T-cell (primary cell): ENCODE data around the gene KCNJ14. TPM values are rescaled to one million over a fixed set of nuclear protein-coding genes. Genes with fewer than 3 reads are reported as not detected.

Source experiments
- ATAC-seq, 4 experiments: fragments of 200-7000 bp in 3 of 4; fragments of 150-1000 bp in 1 of 4; cut with Tn5 transposase; replicated peaks in 1 of 4; 1 replicate in 3 of 4; 2 replicates in 1 of 4; pipeline ENCODE4 v1.10.0; 2021; ENCODE audit warnings: moderate library complexity in 3 of 4, mild to moderate bottlenecking in 2 of 4, moderate number of reproducible peaks in 1 of 4
- CTCF ChIA-PET, 2 donors: fragments of 300-600 bp; sonication (Branson Sonifier 250); formaldehyde crosslinking; loops; one replicate each; lab custom pipeline; 2022; ENCODE audit warnings: antibody characterized with exemption in 2 of 2; lab: Charles Lee
- POLR2A ChIA-PET, 2 donors: fragments of 300-600 bp; sonication (Branson Sonifier 250); formaldehyde crosslinking; loops; one replicate each; lab custom pipeline; 2022; ENCODE audit warnings: antibody characterized with exemption in 2 of 2; lab: Charles Lee
- DNase-seq, 35 experiments: peaks; one replicate each; pipeline versions ENCODE4 v3.0.0 to v3.0.0-alpha.2; 2013 to 2023
- H3K27ac ChIP-seq: one replicate; pipeline ENCODE4 v1.5.1; 2013; ENCODE audit warnings: low read length
- H3K27me3 ChIP-seq, 2 experiments: replicated peaks in 1 of 2; 1 replicate in 1 of 2; 2 replicates in 1 of 2; pipeline versions ENCODE4 v1.6.1 to v1.7.0; 2013; ENCODE audit warnings: low read length in 1 of 2, mixed read lengths in 1 of 2; ENCODE audit not compliant: control insufficient read depth in 2 of 2, insufficient read depth in 2 of 2; ENCODE audit errors: extremely low read depth in 1 of 2
- H3K36me3 ChIP-seq, 2 donors: 1 replicate in 1 of 2; 2 replicates in 1 of 2; pipeline versions ENCODE4 v1.6.1 to v1.7.0; 2013; ENCODE audit warnings: low read length in 1 of 2; ENCODE audit not compliant: control insufficient read depth in 2 of 2, insufficient read depth in 1 of 2; ENCODE audit errors: extremely low read depth in 1 of 2
- H3K4me1 ChIP-seq, 2 experiments: 1 replicate in 1 of 2; 2 replicates in 1 of 2; pipeline versions ENCODE4 v1.6.1 to v1.7.0; 2013; ENCODE audit warnings: low read length in 2 of 2, mixed read lengths in 1 of 2; ENCODE audit not compliant: insufficient read depth in 2 of 2, control insufficient read depth in 1 of 2; ENCODE audit errors: extremely low read depth in 1 of 2
- H3K4me3 ChIP-seq, 2 donors: 1 replicate in 1 of 2; 2 replicates in 1 of 2; pipeline versions ENCODE4 v1.5.1 to v1.7.0; 2013; ENCODE audit warnings: mild to moderate bottlenecking in 2 of 2, low read length in 1 of 2, moderate library complexity in 1 of 2; ENCODE audit not compliant: control insufficient read depth in 1 of 2; ENCODE audit errors: extremely low read depth in 1 of 2
- H3K9me3 ChIP-seq: 2 replicates; pipeline ENCODE4 v1.7.0; 2013
- H3K27ac Mint-ChIP-seq, 2 donors: one replicate each; pipeline ENCODE4 v1.8.0; 2020 to 2021; ENCODE audit warnings: mild to moderate bottlenecking in 2 of 2, mixed read lengths in 2 of 2
- H3K27me3 Mint-ChIP-seq, 2 donors: one replicate each; pipeline ENCODE4 v1.8.0; 2021 to 2022; ENCODE audit warnings: mixed read lengths in 2 of 2
- H3K36me3 Mint-ChIP-seq: one replicate; pipeline ENCODE4 v1.8.0; 2021; ENCODE audit warnings: mixed read lengths
- H3K4me1 Mint-ChIP-seq, 3 donors: one replicate each; pipeline ENCODE4 v1.8.0; 2020 to 2022; ENCODE audit warnings: mixed read lengths in 3 of 3, mild to moderate bottlenecking in 1 of 3
- H3K4me3 Mint-ChIP-seq, 3 donors: one replicate each; pipeline ENCODE4 v1.8.0; 2020 to 2022; ENCODE audit warnings: mild to moderate bottlenecking in 3 of 3, mixed read lengths in 3 of 3, moderate library complexity in 3 of 3
- H3K9me3 Mint-ChIP-seq, 3 donors: one replicate each; pipeline ENCODE4 v1.8.0; 2020 to 2022; ENCODE audit warnings: mixed read lengths in 3 of 3
- WGBS: methylation state at CpG from one replicate; pipeline ENCODE4 v1.1.5; 2013; ENCODE audit warnings: missing lambda C conversion rate; ENCODE audit not compliant: insufficient coverage; 5-methylcytosine and 5-hydroxymethylcytosine counted together
- total RNA-seq, 35 experiments: library from RNA in 6 of 35; stranded (reverse) in 6 of 35; fragments of 120-200 nt in 1 of 35; gene quantifications; one replicate each; pipeline versions ENCODE4 v1.2.1 to v1.2.4 and lab custom pipeline; 2013 to 2026

Gene KCNJ14
- total RNA-seq, 5 donors from 2014 or later (not counting 1 experiment from before 2014, with no cell fraction given) = 2.6 to 3.5 (median 3.2) TPM

- Histone ChIP-seq H3K27ac (no peak overlapping the region), H3K4me3 (no peak overlapping the region), H3K27me3 (peaks cover 0 to 3% of the 10 kb centered on the region in 2 experiments), H3K9me3 (no peaks in the 10 kb centered on the region), H3K4me1 (peaks cover 0 to 19% of the 10 kb centered on the region in 2 experiments), H3K36me3 (peaks cover 2 to 11% of the 10 kb centered on the region in 2 donors)
- ChIA-PET POLR2A (interaction anchor here in 1 of 2 donors (0.5 kb wide), 1 partner anchor 35 kb away, joined by 3 read pairs; no protein-coding TSS in a partner anchor), CTCF (no interaction called here)
- Mint-ChIP-seq H3K4me3 (peak overlapping the region in 1 of 3 donors; percentile 5), H3K27me3 (no peaks in the 10 kb centered on the region), H3K4me1 (peaks cover 22 to 26% (median 22%) of the 10 kb centered on the region in 3 donors), H3K9me3 (no peaks in the 10 kb centered on the region), H3K36me3 (peaks cover 3% of the 10 kb centered on the region), H3K27ac (no peak overlapping the region)
- WGBS = 88% methylated on average over 14 of the region's 16 CpGs
- ATAC-seq (no peak), DNase-seq (no peak)
Observed at GRCh38 chr19:48466561-48467325, 11.4 kb downstream of the KCNJ14 start.

- Histone ChIP-seq H3K27ac (peak overlapping the region; percentile 61), H3K4me3 (peak overlapping the region; percentile 68 to 96), H3K9me3 (no peaks in the 10 kb centered on the region), H3K36me3 (peaks cover 7 to 31% of the 10 kb centered on the region in 2 donors), H3K27me3 (peaks cover 0 to 3% of the 10 kb centered on the region in 2 experiments), H3K4me1 (peaks cover 0 to 27% of the 10 kb centered on the region in 2 experiments)
- ATAC-seq = peak; percentile 87 to 92 (median 90)
- H3K36me3 Mint-ChIP-seq = peaks cover 7% of the 10 kb centered on the region
- ChIA-PET CTCF (no interaction called here), POLR2A (no interaction called here)
- WGBS = 0% methylated on average over 36 of the region's 36 CpGs
- H3K27me3 Mint-ChIP-seq = no peaks in the 10 kb centered on the region
- peak; percentile 98 to 100 (median 100) for DNase-seq
- H3K4me1 Mint-ChIP-seq = peaks cover 22 to 29% (median 22%) of the 10 kb centered on the region in 3 donors
- peak overlapping the region; percentile 92 to 93 for H3K27ac Mint-ChIP-seq
- H3K4me3 Mint-ChIP-seq = peak overlapping the region; percentile 80 to 91 (median 87)
- no peaks in the 10 kb centered on the region for H3K9me3 Mint-ChIP-seq
Observed at GRCh38 chr19:48468772-48469288, 13.5 kb downstream of the KCNJ14 start.

GRCh38 chr19:48469289-48469881 is 14.0 kb downstream of the KCNJ14 start, which contains the start of gene CYTH2:
Gene CYTH2 (plus strand): TSS chr19:48469369. CDS start chr19:48469508, 139 bp downstream.
- H3K36me3 Mint-ChIP-seq = peaks cover 9% of the 10 kb centered on the region
- WGBS = 0% methylated on average over 54 of the region's 66 CpGs
- Histone ChIP-seq H3K9me3 (no peaks in the 10 kb centered on the region), H3K4me1 (peaks cover 0 to 27% of the 10 kb centered on the region in 2 experiments), H3K27me3 (peaks cover 0 to 3% of the 10 kb centered on the region in 2 experiments), H3K27ac (peak within 1 kb of the TSS; percentile 61), H3K4me3 (peak within 1 kb of the TSS; percentile 68 to 96), H3K36me3 (peaks cover 11 to 37% of the 10 kb centered on the region in 2 donors)
- peak in 20 of 35 experiments; percentile 32 to 73 (median 54) for DNase-seq
- H3K27me3 Mint-ChIP-seq = no peaks in the 10 kb centered on the region
- peaks cover 22 to 31% (median 23%) of the 10 kb centered on the region in 3 donors for H3K4me1 Mint-ChIP-seq
- CTCF ChIA-PET = interaction anchor here in 1 of 2 donors (0.6 kb wide), 1 partner anchor 143 kb away, joined by 4 read pairs; no protein-coding TSS in a partner anchor
- POLR2A ChIA-PET = no interaction called here
- peak; percentile 11 to 42 (median 32) for ATAC-seq
- peak within 1 kb of the TSS; percentile 80 to 91 (median 87) for H3K4me3 Mint-ChIP-seq
- peak within 1 kb of the TSS; percentile 92 to 93 for H3K27ac Mint-ChIP-seq
- no peaks in the 10 kb centered on the region for H3K9me3 Mint-ChIP-seq

- WGBS = 65% methylated on average over 14 of the region's 20 CpGs
- ATAC-seq (no peak), DNase-seq (no peak)
- H3K36me3 ChIP-seq = peaks cover 17 to 44% of the 10 kb centered on the region in 2 donors
- ChIA-PET POLR2A (interaction anchor here (0.6 kb wide), 2 partner anchors 51 to 273 kb away, joined by 3 to 6 read pairs; no protein-coding TSS in a partner anchor), CTCF (interaction anchor here in 1 of 2 donors (0.6 kb wide), 1 partner anchor 142 kb away, joined by 4 read pairs; no protein-coding TSS in a partner anchor)
- H3K9me3 Mint-ChIP-seq = no peaks in the 10 kb centered on the region
- no peaks in the 10 kb centered on the region for H3K9me3 ChIP-seq
- peak overlapping the region; percentile 68 to 96 for H3K4me3 ChIP-seq
- peaks cover 0 to 27% of the 10 kb centered on the region in 2 experiments for H3K4me1 ChIP-seq
- peak overlapping the region; percentile 80 to 91 (median 87) for H3K4me3 Mint-ChIP-seq
- peak overlapping the region; percentile 69 for H3K27ac Mint-ChIP-seq
- H3K36me3 Mint-ChIP-seq = peaks cover 10% of the 10 kb centered on the region
- H3K27me3 Mint-ChIP-seq = no peaks in the 10 kb centered on the region
- H3K4me1 Mint-ChIP-seq = peaks cover 22 to 32% (median 24%) of the 10 kb centered on the region in 3 donors
- H3K27me3 ChIP-seq = peaks cover 0 to 3% of the 10 kb centered on the region in 2 experiments
- peak overlapping the region; percentile 61 for H3K27ac ChIP-seq
Observed at GRCh38 chr19:48469934-48470680, 14.7 kb downstream of the KCNJ14 start.

GRCh38 chr19:48470856-48471255 is 15.5 kb downstream of the KCNJ14 start:
- Mint-ChIP-seq H3K4me3 (peak overlapping the region; percentile 80 to 91 (median 87)), H3K4me1 (peaks cover 22 to 32% (median 24%) of the 10 kb centered on the region in 3 donors), H3K27me3 (no peaks in the 10 kb centered on the region), H3K27ac (peak overlapping the region; percentile 57 to 69), H3K36me3 (peaks cover 17% of the 10 kb centered on the region), H3K9me3 (no peaks in the 10 kb centered on the region)
- POLR2A ChIA-PET = interaction anchor here in 1 of 2 donors (0.6 kb wide), 1 partner anchor 51 kb away, joined by 3 read pairs; no protein-coding TSS in a partner anchor
- H3K27me3 ChIP-seq = peaks cover 0 to 3% of the 10 kb centered on the region in 2 experiments
- no peak overlapping the region for H3K4me3 ChIP-seq
- ATAC-seq (no peak), DNase-seq (no peak)
- H3K9me3 ChIP-seq = no peaks in the 10 kb centered on the region
- peaks cover 17 to 51% of the 10 kb centered on the region in 2 donors for H3K36me3 ChIP-seq
- H3K27ac ChIP-seq = no peak overlapping the region
- WGBS = 100% methylated on average over 2 of the region's 10 CpGs
- peaks cover 0 to 30% of the 10 kb centered on the region in 2 experiments for H3K4me1 ChIP-seq
- CTCF ChIA-PET = no interaction called here
